Gastroesophageal sphincter (tissue), 4 donors: ENCODE measurements around the gene SP2. TPM values are rescaled to one million over a fixed set of nuclear protein-coding genes. Genes with fewer than 3 reads are reported as not detected.

Experiments
- ATAC-seq: fragments of 150-250 bp; one replicate; pipeline ENCODE4 v1.9.1; 2016; ENCODE audit warnings: mild to moderate bottlenecking, moderate library complexity
- H3K27ac ChIP-seq, 4 donors: fragments of 200-600 bp; sonication (generic) in 3 of 4; 1 replicate in 3 of 4; 2 replicates in 1 of 4; pipeline ENCODE4 v1.5.1; 2016 to 2019
- H3K27me3 ChIP-seq: fragments of 200-600 bp; sonication (generic); one replicate; pipeline ENCODE4 v1.5.1; 2019
- H3K36me3 ChIP-seq, 2 donors: fragments of 200-600 bp; sonication (generic); one replicate each; pipeline ENCODE4 v1.5.1; 2019; ENCODE audit warnings: control low read depth in 1 of 2
- H3K4me1 ChIP-seq, 3 donors: fragments of 200-600 bp; sonication (generic); 1 replicate in 2 of 3; 2 replicates in 1 of 3; pipeline ENCODE4 v1.5.1; 2016 to 2019; ENCODE audit warnings: control low read depth in 2 of 3
- H3K4me3 ChIP-seq, 2 donors: fragments of 200-600 bp; sonication (generic); one replicate each; pipeline ENCODE4 v1.5.1; 2019; ENCODE audit warnings: mild to moderate bottlenecking in 1 of 2, moderate library complexity in 1 of 2
- H3K9me3 ChIP-seq, 3 donors: fragments of 200-600 bp; sonication (generic); one replicate each; pipeline ENCODE4 v1.5.1; 2017 to 2019; ENCODE audit warnings: control low read depth in 2 of 3
- EP300 ChIP-seq: sonication (generic); formaldehyde crosslinking; IDR thresholded peaks from one replicate; pipeline ENCODE4 v1.6.1; 2017; ENCODE audit warnings: antibody characterized with exemption, mild to moderate bottlenecking
- POLR2A ChIP-seq, 2 donors: fragments of 450-650 bp; IDR thresholded peaks; one replicate each; pipeline ENCODE4 v1.6.1; 2017; ENCODE audit warnings: antibody characterized with exemption in 2 of 2, mild to moderate bottlenecking in 2 of 2, moderate library complexity in 1 of 2
- POLR2AphosphoS5 ChIP-seq: sonication (generic); formaldehyde crosslinking; IDR thresholded peaks from one replicate; pipeline ENCODE4 v1.6.1; 2017; ENCODE audit warnings: antibody characterized with exemption
- WGBS, 2 donors: methylation state at CpG; one replicate each; pipeline ENCODE4 v1.1.5; 2018; ENCODE audit warnings: low coverage in 1 of 2; 5-methylcytosine and 5-hydroxymethylcytosine counted together
- total RNA-seq, 4 donors: library from RNA; depleted of rRNA; stranded (reverse); fragments of >200 nt; gene quantifications; one replicate each; pipeline ENCODE4 v1.1.0, GENCODE V29; 2016
- TF ChIP-seq, protein P1 (sequence below), 4 experiments: fragments of 200-600 bp in 2 of 4; fragments of 450-650 bp in 2 of 4; sonication (generic) in 1 of 4; IDR thresholded peaks; one replicate each; pipeline ENCODE4 v1.5.1; 2017 to 2019; ENCODE audit warnings: antibody characterized with exemption in 4 of 4, mild to moderate bottlenecking in 2 of 4, moderate library complexity in 2 of 4

The SP2 gene
- total RNA-seq, 4 donors from 2014 or later = 3.4 to 16.2 (median 10.0) TPM

GRCh38 chr17:47935961-47936360 is 39.9 kb downstream of the SP2 start:
- 60% methylated on average over 4 of the region's 5 CpGs; no CpG with 5 or more reads in 1 of the 2 donors for WGBS, 2 donors
- H3K9me3 ChIP-seq = no peaks in the 10 kb centered on the region
- no peak overlapping the region for H3K27ac ChIP-seq
- H3K36me3 ChIP-seq = no peaks in the 10 kb centered on the region
- TF ChIP-seq, protein P1, sequence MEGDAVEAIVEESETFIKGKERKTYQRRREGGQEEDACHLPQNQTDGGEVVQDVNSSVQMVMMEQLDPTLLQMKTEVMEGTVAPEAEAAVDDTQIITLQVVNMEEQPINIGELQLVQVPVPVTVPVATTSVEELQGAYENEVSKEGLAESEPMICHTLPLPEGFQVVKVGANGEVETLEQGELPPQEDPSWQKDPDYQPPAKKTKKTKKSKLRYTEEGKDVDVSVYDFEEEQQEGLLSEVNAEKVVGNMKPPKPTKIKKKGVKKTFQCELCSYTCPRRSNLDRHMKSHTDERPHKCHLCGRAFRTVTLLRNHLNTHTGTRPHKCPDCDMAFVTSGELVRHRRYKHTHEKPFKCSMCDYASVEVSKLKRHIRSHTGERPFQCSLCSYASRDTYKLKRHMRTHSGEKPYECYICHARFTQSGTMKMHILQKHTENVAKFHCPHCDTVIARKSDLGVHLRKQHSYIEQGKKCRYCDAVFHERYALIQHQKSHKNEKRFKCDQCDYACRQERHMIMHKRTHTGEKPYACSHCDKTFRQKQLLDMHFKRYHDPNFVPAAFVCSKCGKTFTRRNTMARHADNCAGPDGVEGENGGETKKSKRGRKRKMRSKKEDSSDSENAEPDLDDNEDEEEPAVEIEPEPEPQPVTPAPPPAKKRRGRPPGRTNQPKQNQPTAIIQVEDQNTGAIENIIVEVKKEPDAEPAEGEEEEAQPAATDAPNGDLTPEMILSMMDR (IDR thresholded peaks at IDR 0.05) = no peak
- TF ChIP-seq POLR2AphosphoS5 (no peak), POLR2A (IDR thresholded peaks at IDR 0.05) (no peak), EP300 (no peak)
- no peak for ATAC-seq
- H3K4me3 ChIP-seq = no peak overlapping the region
- no peaks in the 10 kb centered on the region for H3K27me3 ChIP-seq
- H3K4me1 ChIP-seq = peaks cover 0 to 10% (median 4%) of the 10 kb centered on the region in 3 donors

DNA sequence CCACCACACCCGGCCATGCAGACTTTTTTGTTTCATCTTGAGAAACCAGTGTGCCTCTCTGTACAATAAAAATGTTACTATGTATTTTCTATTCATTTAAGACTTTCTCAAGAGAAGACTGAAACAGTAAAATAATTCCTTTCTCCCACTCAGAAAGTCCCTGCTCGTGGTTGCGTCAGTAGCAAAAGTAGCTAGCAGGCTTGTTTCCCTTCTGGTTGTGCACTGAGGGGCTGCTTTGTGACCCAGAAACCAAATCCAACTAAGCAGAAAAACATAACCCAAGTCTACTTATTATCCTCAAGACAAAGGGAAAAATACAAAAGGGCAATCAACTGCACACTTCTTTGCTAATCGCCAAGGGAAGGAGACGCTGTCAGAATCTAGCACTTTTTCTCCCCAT is 41.9 kb downstream of the SP2 start:
- Histone ChIP-seq H3K27me3 (no peaks in the 10 kb centered on the region), H3K36me3 (no peaks in the 10 kb centered on the region), H3K27ac (no peak overlapping the region), H3K4me1 (peaks cover 2 to 26% (median 13%) of the 10 kb centered on the region in 3 donors), H3K4me3 (no peak overlapping the region), H3K9me3 (no peaks in the 10 kb centered on the region)
- WGBS, 2 donors = 90 to 100% methylated on average over 3 to 5 of the region's 5 CpGs
- no peak for ATAC-seq
- TF ChIP-seq EP300 (no peak), POLR2A (IDR thresholded peaks at IDR 0.05) (no peak), POLR2AphosphoS5 (no peak)
- TF ChIP-seq, protein P1 (IDR thresholded peaks at IDR 0.05) = no peak

GRCh38 chr17:47941246-47942095 is 45.4 kb downstream of the SP2 start, which contains the start of gene PNPO:
TSS of gene PNPO (plus strand) at chr17:47941571. CDS start at chr17:47941676, 105 bp downstream.
- TF ChIP-seq EP300 (no peak), POLR2AphosphoS5 (no peak), POLR2A (IDR thresholded peaks at IDR 0.05) (peak; percentile 50 to 53)
- TF ChIP-seq, protein P1 (IDR thresholded peaks at IDR 0.05) = peak in 1 of 4 experiments; percentile 14
- 0 to 2% methylated on average over 15 to 20 of the region's 50 CpGs for WGBS, 2 donors
- Histone ChIP-seq H3K27me3 (no peaks in the 10 kb centered on the region), H3K4me1 (peaks cover 2 to 42% (median 13%) of the 10 kb centered on the region in 3 donors), H3K36me3 (peaks cover 0 to 25% of the 10 kb centered on the region in 2 donors), H3K4me3 (peak within 1 kb of the TSS; percentile 76 to 94), H3K9me3 (no peaks in the 10 kb centered on the region), H3K27ac (peak within 1 kb of the TSS; percentile 54 to 87 (median 80))
- peak; percentile 99 for ATAC-seq

DNA sequence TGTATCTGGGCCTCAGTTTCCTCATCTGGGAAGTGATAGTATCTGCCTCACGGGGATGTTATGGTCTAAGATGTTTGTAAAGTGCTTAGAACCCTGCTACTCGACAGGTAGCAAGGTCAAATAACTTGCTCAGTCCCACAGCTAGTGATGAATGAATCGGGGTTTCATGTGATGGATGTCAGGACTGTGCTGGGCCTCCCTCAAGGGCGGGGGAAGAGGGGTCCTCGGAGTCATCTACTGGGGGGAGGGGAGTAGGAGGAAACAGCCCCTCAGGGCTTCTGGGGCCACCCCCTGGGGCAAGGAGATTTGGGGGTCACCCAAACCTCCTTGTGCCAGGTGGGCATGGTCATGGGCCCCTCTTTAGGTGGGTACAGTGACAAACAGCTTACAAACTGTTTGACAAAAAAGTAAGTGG is 46.1 kb downstream of the SP2 start:
- Histone ChIP-seq H3K36me3 (peaks cover 0 to 27% of the 10 kb centered on the region in 2 donors), H3K27me3 (no peaks in the 10 kb centered on the region), H3K27ac (peak overlapping the region in 3 of 4 donors; percentile 75 to 87 (median 84)), H3K4me1 (peaks cover 2 to 48% (median 13%) of the 10 kb centered on the region in 3 donors), H3K9me3 (no peaks in the 10 kb centered on the region), H3K4me3 (peak overlapping the region; percentile 76 to 94)
- no peak for TF ChIP-seq POLR2A (IDR thresholded peaks at IDR 0.05)
- TF ChIP-seq POLR2AphosphoS5 = no peak
- TF ChIP-seq, protein P1 (IDR thresholded peaks at IDR 0.05) = no peak
- no peak for TF ChIP-seq EP300
- WGBS, 2 donors = 0 to 27% methylated on average over 2 to 3 of the region's 5 CpGs
- no peak for ATAC-seq
